Measurements from ENCODE around the gene PLXNA1. TPM values are rescaled to one million over a fixed set of nuclear protein-coding genes. Genes with fewer than 3 reads are reported as not detected.

Gene PLXNA1
- total and polyA plus RNA-seq, 2 of the 8 experiments (the other 6 are each of a cell fraction or from before 2014, with no cell fraction given): 47.5 to 54.9 TPM

DNA sequence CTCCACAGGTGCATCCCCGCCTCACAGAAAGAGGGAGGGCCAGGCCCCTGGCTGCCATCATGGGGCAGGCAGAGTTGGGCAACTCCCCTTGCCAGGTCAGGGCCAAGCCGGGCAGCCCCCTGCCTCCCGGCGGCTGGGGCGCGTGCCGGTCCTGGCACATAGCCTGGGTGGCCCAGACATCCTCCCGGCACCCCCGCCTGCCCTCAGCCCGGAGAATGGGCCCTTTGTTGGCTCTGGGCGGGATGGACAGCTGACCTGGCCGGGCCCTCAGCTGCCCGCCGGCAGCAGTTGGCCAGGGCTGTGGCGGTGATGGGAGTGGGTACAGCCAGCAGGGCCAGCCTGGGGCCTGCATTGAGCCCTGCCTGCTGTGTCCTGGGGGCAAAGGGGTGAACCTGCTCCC is 16.5 kb downstream of the PLXNA1 start:
- 91% methylated on average over 6 of the region's 15 CpGs; no CpG with 5 or more reads in 1 of the 2 experiments for WGBS, 2 experiments (ENCODE audit: extremely low coverage in 1 of 2, insufficient coverage in 1 of 2, insufficient read length in 1 of 2, insufficient replicate concordance in 2 of 2, low coverage in 1 of 2, low lambda C conversion rate in 2 of 2, missing lambda C conversion rate in 1 of 2)
- no peak overlapping the region for H3K4ac ChIP-seq (replicated peaks; ENCODE audit: insufficient read length, low read depth, low read length)

More for the DNA sequence above, 16.5 kb downstream of the PLXNA1 start:
- Histone ChIP-seq H2AK5ac (ENCODE audit: low read depth, low read length) (no peak overlapping the region), H3K23me2 (ENCODE audit: low read depth, low read length) (no peaks in the 10 kb centered on the region), H3K79me1 (ENCODE audit: low read depth, low read length) (peaks cover 21% of the 10 kb centered on the region), H2BK12ac (ENCODE audit: low read depth, low read length) (0 out of 2 replicates have a peak overlapping the region, but pooled peaks have one; percentile 39), H3K79me2 (ENCODE audit: control insufficient read depth in 1 of 2, insufficient read depth in 2 of 2, low read length in 2 of 2) (peaks cover 0 to 43% of the 10 kb centered on the region in 2 experiments; a peak in 2 of 4 replicates), H2BK120ac (replicated peaks; ENCODE audit: low read depth, low read length) (no peak overlapping the region), H4K8ac (ENCODE audit: extremely low read depth, insufficient read depth, low read length) (no peak overlapping the region), H3K4me1 (replicated peaks in 1 of 4; ENCODE audit: control insufficient read depth in 3 of 4, insufficient read depth in 4 of 4, low read length in 3 of 4) (peaks cover 0 to 20% (median 14%) of the 10 kb centered on the region in 4 experiments; a peak in 6 of 7 replicates), H4K91ac (replicated peaks; ENCODE audit: insufficient read length, low read length) (no peak overlapping the region), H3K56ac (replicated peaks; ENCODE audit: insufficient read length, low read depth, low read length) (no peak overlapping the region), H3K36me3 (ENCODE audit: control insufficient read depth in 2 of 4, insufficient read depth in 4 of 4, low read length in 3 of 4) (no peaks in the 10 kb centered on the region; a peak in 1 of 8 replicates), H4K20me1 (replicated peaks in 1 of 2; ENCODE audit: control insufficient read depth in 1 of 2, insufficient read depth in 2 of 2, low read length in 2 of 2) (peaks cover 15 to 42% of the 10 kb centered on the region in 2 experiments), H2BK15ac (ENCODE audit: low read length) (0 out of 2 replicates have a peak overlapping the region, but pooled peaks have one; percentile 29), H3K27ac (ENCODE audit: low read depth, low read length) (no peak overlapping the region; the same call in 1 of the 2 replicates), H3K23ac (ENCODE audit: insufficient read length) (no peak overlapping the region), H2BK20ac (ENCODE audit: low read length) (no peak overlapping the region), H3K18ac (ENCODE audit: extremely low read depth, low read length) (no peak overlapping the region), H3K9me3 (ENCODE audit: insufficient read depth in 2 of 2, low read depth in 1 of 2, low read length in 1 of 2) (no peaks in the 10 kb centered on the region), H4K5ac (ENCODE audit: insufficient read length, low read depth, low read length) (no peak overlapping the region), H3K4me2 (ENCODE audit: insufficient read depth in 1 of 2, low read depth in 2 of 2, low read length in 2 of 2) (no peak overlapping the region), H3K4me3 (ENCODE audit: extremely low read depth in 1 of 4, insufficient read depth in 2 of 4, low read depth in 3 of 4, low read length in 4 of 4) (no peak overlapping the region), H3K14ac (ENCODE audit: insufficient read length) (no peak overlapping the region), H3K9ac (replicated peaks in 1 of 4; ENCODE audit: extremely low read depth in 1 of 4, low read depth in 3 of 4, low read length in 3 of 4) (no peak overlapping the region), H3K27me3 (replicated peaks in 1 of 4; ENCODE audit: control insufficient read depth in 3 of 4, extremely low read depth in 1 of 4, insufficient read depth in 3 of 4, low read length in 3 of 4) (no peaks in the 10 kb centered on the region), H2AFZ (ENCODE audit: low read length) (no peak overlapping the region), H2BK5ac (ENCODE audit: low read depth, low read length) (no peak overlapping the region)
- FAIRE-seq: no peak
- ChIA-PET CTCF (ENCODE audit: partially characterized antibody) (interaction anchor here (1.2 to 1.7 kb wide), 3 partner anchors 247 to 343 kb away, joined by 3 to 6 read pairs (median 5); no protein-coding TSS in a partner anchor), POLR2A (ENCODE audit: partially characterized antibody) (interaction anchor here (2.7 kb wide), 1 partner anchor 14 kb away, joined by 9 read pairs; no protein-coding TSS in a partner anchor)
- DNase-seq (ENCODE audit: low read depth in 1 of 2, low spot score in 2 of 2): no peak
- TF ChIP-seq PHF8 (conservative IDR thresholded peaks at IDR 0.05; ENCODE audit: low read depth, low read length): no peak
- no peak for TF ChIP-seq SP1 (IDR thresholded peaks at IDR 0.05; ENCODE audit: low read depth, low read length)
- no peak for TF ChIP-seq HDAC2 (IDR thresholded peaks at IDR 0.05; ENCODE audit: borderline replicate concordance in 1 of 2, low read depth in 2 of 2, low read length in 2 of 2)
- TF ChIP-seq CHD2 (IDR thresholded peaks at IDR 0.05; ENCODE audit: low read length): no peak
- TF ChIP-seq BACH1 (IDR thresholded peaks at IDR 0.05; ENCODE audit: low read length): no peak
- TF ChIP-seq ATF2 (IDR thresholded peaks at IDR 0.05; ENCODE audit: low read length): no peak
- no peak for TF ChIP-seq EP300 (IDR thresholded peaks at IDR 0.05; ENCODE audit: borderline replicate concordance in 1 of 2, low read depth in 2 of 2, low read length in 2 of 2)
- no peak for TF ChIP-seq SIRT6 (IDR thresholded peaks at IDR 0.05; ENCODE audit: low read length)
- TF ChIP-seq ASH2L (IDR thresholded peaks at IDR 0.05; ENCODE audit: low read length): no peak
- TF ChIP-seq ZNF274 (IDR thresholded peaks at IDR 0.05; ENCODE audit: borderline replicate concordance, extremely low read depth, low read length): no peak
- TF ChIP-seq SAP30 (IDR thresholded peaks at IDR 0.05; ENCODE audit: insufficient read depth, insufficient replicate concordance, low read length): no peak

Data from H1 (cell line).